Measurements from ENCODE around the gene KRAS.

DNA sequence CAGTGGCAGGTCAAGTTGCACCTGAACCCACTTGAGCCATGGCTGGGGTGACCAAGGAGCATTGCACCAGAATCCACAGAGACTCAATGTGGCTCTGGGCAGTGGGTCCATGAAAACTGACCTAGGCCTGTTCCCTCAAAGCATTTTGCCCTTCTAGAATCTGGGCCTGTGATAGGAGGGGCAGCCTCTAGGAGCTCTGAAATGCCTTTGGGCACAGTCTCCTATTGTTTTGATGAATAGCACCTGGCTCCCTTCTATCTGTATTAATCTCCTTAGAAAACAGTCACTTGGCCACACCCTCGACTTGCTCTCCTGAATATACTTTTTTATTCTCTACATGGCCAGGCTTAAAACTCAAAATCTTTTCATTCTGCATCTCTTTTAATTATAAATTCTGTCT, 14.1 kb upstream of the KRAS start:
- TF ChIP-seq CTCF (conservative IDR thresholded peaks at IDR 0.05; ENCODE audit: low read depth, low read length) (no peak), POLR2A (IDR thresholded peaks at IDR 0.05; ENCODE audit: low read depth, low read length) (no peak), RAD21 (IDR thresholded peaks at IDR 0.05; ENCODE audit: low read length) (no peak)
